Endothelial cell of umbilical vein (primary cell): Measurements from ENCODE around the gene TNIK. TPM values are rescaled to one million over a fixed set of nuclear protein-coding genes. Genes with fewer than 3 reads are reported as not detected.

Experiments used
- BruUV-seq: library from RNA; stranded (reverse); fragments of 400-500 nt; replicated peaks from 2 replicates; lab custom pipeline; 2021; lab: Mats Ljungman, UMichigan
- CTCF ChIA-PET: fragments of 300-600, 350-600 bp; sonication (Branson Sonifier 250); formaldehyde crosslinking; loops from one replicate; lab custom pipeline; 2021; ENCODE audit warnings: antibody characterized with exemption, inconsistent platforms; lab: Charles Lee
- POLR2A ChIA-PET: fragments of 300-600, 350-600 bp; sonication (Branson Sonifier 250); formaldehyde crosslinking; loops from one replicate; lab custom pipeline; 2021; ENCODE audit warnings: antibody characterized with exemption, inconsistent platforms; lab: Charles Lee
- DNase-seq: peaks from one replicate; pipeline ENCODE4 v3.0.0-alpha.2; 2011; ENCODE audit warnings: low read depth, low spot score
- FAIRE-seq: peaks from 2 replicates; lab custom pipeline; 2011; peaks lifted over from hg19 to GRCh38; lab: Jason Lieb, UNC
- H2AFZ ChIP-seq: 2 replicates; pipeline ENCODE4 v1.6.0; 2012; ENCODE audit warnings: low read depth, low read length, control low read depth, inconsistent platforms
- H3K27ac ChIP-seq: 2 replicates; pipeline ENCODE4 v1.5.1; 2011; ENCODE audit warnings: low read depth, mild to moderate bottlenecking, control low read depth, low read length, moderate library complexity; ENCODE audit not compliant: insufficient read depth
- H3K27me3 ChIP-seq, 2 experiments: 2 replicates each; pipeline versions ENCODE4 v1.6.0 to v1.6.1; 2011; ENCODE audit warnings: low read length in 2 of 2, mixed read lengths in 1 of 2; ENCODE audit not compliant: control insufficient read depth in 2 of 2, insufficient read depth in 2 of 2
- H3K36me3 ChIP-seq, 2 experiments: 2 replicates in 1 of 2; 3 replicates in 1 of 2; pipeline ENCODE4 v1.5.1; 2011; ENCODE audit warnings: low read length in 2 of 2, mild to moderate bottlenecking in 1 of 2, moderate library complexity in 1 of 2; ENCODE audit not compliant: control insufficient read depth in 2 of 2, insufficient read depth in 2 of 2; ENCODE audit errors: extremely low read depth in 1 of 2
- H3K4me1 ChIP-seq: 3 replicates; pipeline ENCODE4 v1.5.1; 2011; ENCODE audit warnings: mild to moderate bottlenecking, low read length; ENCODE audit not compliant: control insufficient read depth, insufficient read depth; ENCODE audit errors: extremely low read depth
- H3K4me2 ChIP-seq: 2 replicates; pipeline ENCODE4 v1.6.1; 2011; ENCODE audit warnings: low read length, control low read depth, mixed read lengths; ENCODE audit not compliant: insufficient read depth
- H3K4me3 ChIP-seq, 3 experiments: fragments of 200-600 bp in 1 of 3; sonication (generic), shearing (Covaris generic) in 1 of 3; replicated peaks in 1 of 3; 2 replicates each; pipeline ENCODE4 v1.5.1; 2011 to 2016; ENCODE audit warnings: control low read depth in 3 of 3, low read length in 3 of 3, mild to moderate bottlenecking in 2 of 3, inconsistent platforms in 1 of 3, low read depth in 1 of 3, moderate library complexity in 1 of 3; ENCODE audit not compliant: insufficient read depth in 1 of 3
- H3K79me2 ChIP-seq: 2 replicates; pipeline ENCODE4 v1.6.0; 2012; ENCODE audit warnings: low read length, inconsistent platforms; ENCODE audit not compliant: control insufficient read depth, insufficient read depth
- H3K9ac ChIP-seq: replicated peaks from 2 replicates; pipeline ENCODE3; 2011; ENCODE audit warnings: low read length, control low read depth; ENCODE audit not compliant: insufficient read depth; ENCODE audit errors: extremely low read depth
- H3K9me1 ChIP-seq: replicated peaks from 3 replicates; pipeline ENCODE4 v1.6.0; 2011; ENCODE audit warnings: mild to moderate bottlenecking, low read length; ENCODE audit not compliant: control insufficient read depth, insufficient read depth; ENCODE audit errors: extremely low read depth
- H3K9me3 ChIP-seq: replicated peaks from 2 replicates; pipeline ENCODE4 v1.5.1; 2012; ENCODE audit warnings: low read length, inconsistent platforms; ENCODE audit not compliant: control insufficient read depth, insufficient read depth
- H4K20me1 ChIP-seq: replicated peaks from 2 replicates; pipeline ENCODE3; 2011; ENCODE audit warnings: mild to moderate bottlenecking, low read length; ENCODE audit not compliant: control insufficient read depth, insufficient read depth; ENCODE audit errors: extremely low read depth
- EZH2 ChIP-seq: IDR thresholded peaks from 2 replicates; pipeline ENCODE4 v1.6.1; 2012; ENCODE audit warnings: borderline replicate concordance, low read depth, mild to moderate bottlenecking, moderate library complexity, low read length, inconsistent platforms; ENCODE audit not compliant: severe bottlenecking
- FOS ChIP-seq: IDR thresholded peaks from 2 replicates; pipeline ENCODE4 v1.6.1; 2011; ENCODE audit warnings: mild to moderate bottlenecking, low read length, moderate library complexity, borderline replicate concordance; ENCODE audit not compliant: insufficient read depth
- GATA2 ChIP-seq: IDR thresholded peaks from 2 replicates; pipeline ENCODE4 v1.7.0; 2011; ENCODE audit warnings: low read depth, mild to moderate bottlenecking, moderate library complexity, mixed read lengths, low read length; ENCODE audit not compliant: insufficient read length, insufficient read depth
- JUN ChIP-seq: IDR thresholded peaks from 2 replicates; pipeline ENCODE4 v1.6.1; 2011; ENCODE audit warnings: borderline replicate concordance, low read depth; ENCODE audit not compliant: insufficient read length, insufficient read depth
- MYC ChIP-seq: IDR thresholded peaks from one replicate; pipeline ENCODE4 v1.6.1; 2011; ENCODE audit warnings: mild to moderate bottlenecking, low read depth, low read length
- POLR2A ChIP-seq: IDR thresholded peaks from 2 replicates; pipeline ENCODE4 v1.6.1; 2012; ENCODE audit warnings: low read depth, mild to moderate bottlenecking, control low read depth, low read length
- POLR2AphosphoS5 ChIP-seq: IDR thresholded peaks from 2 replicates; pipeline ENCODE4 v1.6.1; 2012; ENCODE audit warnings: low read depth, mild to moderate bottlenecking, control low read depth, low read length, moderate library complexity; ENCODE audit not compliant: insufficient read depth
- dilution Hi-C: fragments of 300-500 bp; cut with MboI; formaldehyde crosslinking; loops from one replicate; pipeline ENCODE4 v1.15.0; 2019; ENCODE audit warnings: low sequenced_read_pairs; ENCODE audit not compliant: extremely low pct_ligation_motif_present
- intact Hi-C: fragments of 100-400 bp; cut with micrococcal nuclease; formaldehyde crosslinking; loops from one replicate; pipeline ENCODE4 v1.10.0; 2022
- polyA plus RNA-seq, 4 experiments: library from polyadenylated mRNA; depleted of rRNA in 3 of 4; stranded (reverse) in 3 of 4; unstranded in 1 of 4; fragments of >200 nt; gene quantifications; 2 replicates each; pipeline versions ENCODE4 v1.2.1 to v1.2.3, GENCODE V29; 2011 to 2012; ENCODE audit warnings: missing spikeins in 1 of 4
- total RNA-seq: library from RNA; stranded (reverse); gene quantifications from 2 replicates; pipeline ENCODE4 v1.2.3, GENCODE V29; 2021
- TF ChIP-seq, protein P1 (sequence below), 2 donors: IDR thresholded peaks; 1 replicate in 1 of 2; 2 replicates in 1 of 2; pipeline ENCODE4 v1.5.1; 2011; ENCODE audit warnings: low read length in 2 of 2, mild to moderate bottlenecking in 2 of 2, moderate library complexity in 2 of 2, control low read depth in 1 of 2, inconsistent platforms in 1 of 2, low read depth in 1 of 2; ENCODE audit not compliant: insufficient read depth in 1 of 2; ENCODE audit errors: extremely low read depth in 1 of 2
- TF ChIP-seq, protein P2 (sequence below): IDR thresholded peaks from 2 replicates; pipeline ENCODE4 v1.6.1; 2011; ENCODE audit not compliant: insufficient read depth, insufficient read length

The TNIK gene
- total and polyA plus RNA-seq, 2 donors (not counting 3 experiments of a cell fraction or from before 2014, with no cell fraction given), result 10.9 to 39.7 TPM

DNA sequence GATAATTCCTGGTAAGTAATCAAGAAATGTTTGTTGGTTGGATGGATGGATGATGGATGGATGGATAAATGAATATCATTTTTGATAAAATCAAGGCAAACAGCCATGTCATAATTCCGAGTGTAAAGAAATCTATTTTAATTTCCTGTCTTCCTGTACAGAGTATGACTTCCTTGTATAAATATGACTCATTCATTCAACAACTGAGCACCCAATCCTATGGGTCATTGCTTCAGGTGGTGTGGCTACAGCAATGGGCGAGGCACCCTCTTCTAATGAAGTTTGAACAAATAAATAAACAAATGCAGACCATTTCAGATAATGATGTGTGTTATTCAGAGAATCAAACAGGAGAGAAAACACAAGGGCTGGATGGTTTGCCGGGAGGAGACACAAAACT, 198.7 kb downstream of the TNIK start:
- no peaks in the 10 kb centered on the region for H3K9me1 ChIP-seq
- H3K4me3 ChIP-seq, result no peak overlapping the region
- FAIRE-seq (peak; percentile 63), DNase-seq (peak; percentile 63)
- no peak overlapping the region for H3K27ac ChIP-seq
- no peak overlapping the region for H3K9ac ChIP-seq
- no peaks in the 10 kb centered on the region for H3K27me3 ChIP-seq
- no peak overlapping the region for H2AFZ ChIP-seq
- H3K9me3 ChIP-seq, result no peaks in the 10 kb centered on the region
- peaks cover 3% of the 10 kb centered on the region for H3K79me2 ChIP-seq
- peaks cover 36% of the 10 kb centered on the region for H3K4me1 ChIP-seq
- no peaks in the 10 kb centered on the region for H3K36me3 ChIP-seq
- H4K20me1 ChIP-seq, result no peaks in the 10 kb centered on the region
- ChIA-PET CTCF (interaction anchor here (1.0 to 2.2 kb wide), 4 partner anchors 8 to 49 kb away, joined by 3 to 5 read pairs (median 3); no protein-coding TSS in a partner anchor), POLR2A (no interaction called here)
- no TSS peak for BruUV-seq
- peak; percentile 72 for TF ChIP-seq JUN
- TF ChIP-seq GATA2, result peak; percentile 87
- no peak for TF ChIP-seq POLR2A
- TF ChIP-seq, protein P1, sequence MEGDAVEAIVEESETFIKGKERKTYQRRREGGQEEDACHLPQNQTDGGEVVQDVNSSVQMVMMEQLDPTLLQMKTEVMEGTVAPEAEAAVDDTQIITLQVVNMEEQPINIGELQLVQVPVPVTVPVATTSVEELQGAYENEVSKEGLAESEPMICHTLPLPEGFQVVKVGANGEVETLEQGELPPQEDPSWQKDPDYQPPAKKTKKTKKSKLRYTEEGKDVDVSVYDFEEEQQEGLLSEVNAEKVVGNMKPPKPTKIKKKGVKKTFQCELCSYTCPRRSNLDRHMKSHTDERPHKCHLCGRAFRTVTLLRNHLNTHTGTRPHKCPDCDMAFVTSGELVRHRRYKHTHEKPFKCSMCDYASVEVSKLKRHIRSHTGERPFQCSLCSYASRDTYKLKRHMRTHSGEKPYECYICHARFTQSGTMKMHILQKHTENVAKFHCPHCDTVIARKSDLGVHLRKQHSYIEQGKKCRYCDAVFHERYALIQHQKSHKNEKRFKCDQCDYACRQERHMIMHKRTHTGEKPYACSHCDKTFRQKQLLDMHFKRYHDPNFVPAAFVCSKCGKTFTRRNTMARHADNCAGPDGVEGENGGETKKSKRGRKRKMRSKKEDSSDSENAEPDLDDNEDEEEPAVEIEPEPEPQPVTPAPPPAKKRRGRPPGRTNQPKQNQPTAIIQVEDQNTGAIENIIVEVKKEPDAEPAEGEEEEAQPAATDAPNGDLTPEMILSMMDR (IDR thresholded peaks at IDR 0.05; ENCODE audit: extremely low read depth in 1 of 2, insufficient read depth in 1 of 2, low read depth in 1 of 2, low read length in 2 of 2), result no peak
- TF ChIP-seq POLR2AphosphoS5, result peak; percentile 41
- TF ChIP-seq FOS, result peak; percentile 75
- TF ChIP-seq, protein P2, sequence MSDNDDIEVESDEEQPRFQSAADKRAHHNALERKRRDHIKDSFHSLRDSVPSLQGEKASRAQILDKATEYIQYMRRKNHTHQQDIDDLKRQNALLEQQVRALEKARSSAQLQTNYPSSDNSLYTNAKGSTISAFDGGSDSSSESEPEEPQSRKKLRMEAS, result no peak
- no peak for TF ChIP-seq MYC
- no peak for TF ChIP-seq EZH2
- dilution Hi-C loops (no loop called here), intact Hi-C loops (no loop called here)
- H3K4me2 ChIP-seq, result peak overlapping the region; percentile 40
